CD4-positive, alpha-beta T cell treated with Interleukin-4 for 4 hours (primary cell): ENCODE data around the gene COASY.

Experiments used
- DNase-seq: peaks from one replicate; pipeline ENCODE4 v3.0.0-alpha.2; 2020

Gene COASY

GRCh38 chr17:42561897-42562387 lies at the start of gene COASY:
TSS of gene COASY (plus strand) at chr17:42562148. CDS start at chr17:42562623, 475 bp downstream.
- DNase-seq = peak; percentile 95

GRCh38 chr17:42512246-42512645 lies 49.7 kb upstream of the COASY start:
- DNase-seq = no peak

- no peak for DNase-seq
Observed at GRCh38 chr17:42512733-42513251, 49.2 kb upstream of the COASY start.

GRCh38 chr17:42513686-42514085 lies 48.3 kb upstream of the COASY start:
- DNase-seq = no peak

GRCh38 chr17:42514279-42514678 lies 47.7 kb upstream of the COASY start:
- DNase-seq = no peak

GRCh38 chr17:42514867-42515266 lies 47.1 kb upstream of the COASY start:
- no peak for DNase-seq

GRCh38 chr17:42517516-42517915 lies 44.4 kb upstream of the COASY start:
- peak; percentile 69 for DNase-seq

GRCh38 chr17:42518046-42518754 lies 43.7 kb upstream of the COASY start:
- no peak for DNase-seq

GRCh38 chr17:42518755-42519545 lies 43.0 kb upstream of the COASY start:
- no peak for DNase-seq

GRCh38 chr17:42519546-42520491 lies 42.1 kb upstream of the COASY start:
- no peak for DNase-seq

- no peak for DNase-seq
Observed at GRCh38 chr17:42520540-42520951, 41.4 kb upstream of the COASY start.

- no peak for DNase-seq
Observed at GRCh38 chr17:42521036-42521435, 40.9 kb upstream of the COASY start.

GRCh38 chr17:42521666-42522262 lies 40.2 kb upstream of the COASY start:
- DNase-seq = no peak

GRCh38 chr17:42522263-42522790 lies 39.6 kb upstream of the COASY start:
- no peak for DNase-seq

GRCh38 chr17:42522798-42523278 lies 39.1 kb upstream of the COASY start:
- no peak for DNase-seq

- no peak for DNase-seq
Observed at GRCh38 chr17:42525221-42525620, 36.7 kb upstream of the COASY start.

GRCh38 chr17:42526031-42526444 lies 35.9 kb upstream of the COASY start:
- no peak for DNase-seq

- DNase-seq = no peak
Observed at GRCh38 chr17:42527932-42528331, 34.0 kb upstream of the COASY start.

GRCh38 chr17:42529061-42529460 lies 32.9 kb upstream of the COASY start:
- DNase-seq = no peak

- no peak for DNase-seq
Observed at GRCh38 chr17:42530952-42531454, 30.9 kb upstream of the COASY start.
